ENCODE measurements around the gene HDAC3.
A peak's percentile ranks its signal among the peaks of the same experiment; 100 is the strongest.

The HDAC3 gene

DNA sequence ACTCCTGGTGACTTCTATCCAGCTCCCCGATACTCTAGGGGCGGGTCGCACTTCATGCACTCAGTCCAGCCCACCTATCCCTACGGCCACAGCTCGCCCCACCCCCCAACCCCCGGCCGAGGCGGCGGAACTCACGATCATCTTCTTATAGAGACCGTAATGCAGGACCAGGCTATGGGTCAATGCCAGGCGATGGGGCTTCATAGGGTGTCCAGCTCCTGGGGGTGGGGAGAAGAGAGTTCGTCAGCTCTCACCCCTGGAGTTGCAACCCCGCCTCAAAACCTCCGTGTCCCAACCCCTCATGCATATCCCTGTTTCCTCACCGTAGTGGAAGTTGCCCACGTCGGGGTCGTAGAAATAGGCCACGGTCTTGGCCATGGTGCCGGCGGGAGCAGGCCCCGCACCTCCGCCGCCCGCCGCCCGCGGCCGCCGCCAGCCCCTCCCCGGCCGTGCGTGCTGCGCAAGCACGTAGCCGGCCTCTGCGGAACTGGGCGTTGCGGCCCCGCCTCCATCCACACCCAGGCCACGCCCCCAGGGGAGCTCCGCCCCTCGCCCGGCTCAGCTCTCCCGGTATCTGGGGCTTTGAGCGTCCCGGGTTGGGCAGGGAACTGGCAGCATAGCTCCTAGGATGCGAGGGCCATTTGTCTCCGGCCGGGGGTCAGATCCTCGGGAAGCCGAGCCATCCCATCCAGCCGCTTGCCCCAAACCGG is at the start of gene HDAC3, which contains the start of gene RELL2:
Gene HDAC3 (minus strand): TSS at position 437 of the 710 bp plus-strand sequence. CDS start 59 bp downstream, at position 378.
Gene RELL2 (plus strand): TSS at position 585 of the 710 bp plus-strand sequence. CDS start 1,229 bp downstream, outside the sequence.
- in situ Hi-C loops (cut with MboI; ENCODE audit: low pct_unique_long_range_greater_than_20kb, low sequenced_read_pairs, unreplicated experiment) = no loop called here
- peak; percentile 98 for DNase-seq (ENCODE audit: low spot score)
- TF ChIP-seq, protein P1, sequence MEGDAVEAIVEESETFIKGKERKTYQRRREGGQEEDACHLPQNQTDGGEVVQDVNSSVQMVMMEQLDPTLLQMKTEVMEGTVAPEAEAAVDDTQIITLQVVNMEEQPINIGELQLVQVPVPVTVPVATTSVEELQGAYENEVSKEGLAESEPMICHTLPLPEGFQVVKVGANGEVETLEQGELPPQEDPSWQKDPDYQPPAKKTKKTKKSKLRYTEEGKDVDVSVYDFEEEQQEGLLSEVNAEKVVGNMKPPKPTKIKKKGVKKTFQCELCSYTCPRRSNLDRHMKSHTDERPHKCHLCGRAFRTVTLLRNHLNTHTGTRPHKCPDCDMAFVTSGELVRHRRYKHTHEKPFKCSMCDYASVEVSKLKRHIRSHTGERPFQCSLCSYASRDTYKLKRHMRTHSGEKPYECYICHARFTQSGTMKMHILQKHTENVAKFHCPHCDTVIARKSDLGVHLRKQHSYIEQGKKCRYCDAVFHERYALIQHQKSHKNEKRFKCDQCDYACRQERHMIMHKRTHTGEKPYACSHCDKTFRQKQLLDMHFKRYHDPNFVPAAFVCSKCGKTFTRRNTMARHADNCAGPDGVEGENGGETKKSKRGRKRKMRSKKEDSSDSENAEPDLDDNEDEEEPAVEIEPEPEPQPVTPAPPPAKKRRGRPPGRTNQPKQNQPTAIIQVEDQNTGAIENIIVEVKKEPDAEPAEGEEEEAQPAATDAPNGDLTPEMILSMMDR (IDR thresholded peaks at IDR 0.05; ENCODE audit: extremely low read depth, insufficient read depth, missing control alignments) = no peak

DNA sequence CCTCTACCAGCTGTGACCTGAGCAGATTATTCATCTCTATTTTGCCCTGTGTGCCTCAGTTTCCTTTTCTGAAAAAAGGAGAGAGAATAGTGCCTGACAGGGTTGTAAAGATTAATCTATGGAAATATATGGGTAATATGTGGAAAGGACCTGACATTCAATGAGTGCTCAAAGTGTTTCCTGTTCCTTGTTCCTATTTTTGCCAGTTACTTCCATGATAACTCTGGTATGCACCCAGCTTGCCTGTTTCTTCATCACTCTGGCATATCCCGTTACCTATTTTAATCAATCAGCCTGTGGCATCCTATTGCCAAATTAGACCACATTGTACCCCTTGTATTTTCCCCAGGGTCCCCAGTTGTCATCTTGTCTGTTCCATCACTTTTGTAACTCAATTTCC is 48.9 kb upstream of the HDAC3 start:
- no peak for DNase-seq (ENCODE audit: low spot score)
- in situ Hi-C loops (cut with MboI; ENCODE audit: low pct_unique_long_range_greater_than_20kb, low sequenced_read_pairs, unreplicated experiment) = loop anchor here (25.0 kb wide), 1 partner anchor 277 kb away; the partner anchor contains the start of genes PCDH12 and RNF14
- TF ChIP-seq, protein P1 (IDR thresholded peaks at IDR 0.05; ENCODE audit: extremely low read depth, insufficient read depth, missing control alignments) = no peak

DNA sequence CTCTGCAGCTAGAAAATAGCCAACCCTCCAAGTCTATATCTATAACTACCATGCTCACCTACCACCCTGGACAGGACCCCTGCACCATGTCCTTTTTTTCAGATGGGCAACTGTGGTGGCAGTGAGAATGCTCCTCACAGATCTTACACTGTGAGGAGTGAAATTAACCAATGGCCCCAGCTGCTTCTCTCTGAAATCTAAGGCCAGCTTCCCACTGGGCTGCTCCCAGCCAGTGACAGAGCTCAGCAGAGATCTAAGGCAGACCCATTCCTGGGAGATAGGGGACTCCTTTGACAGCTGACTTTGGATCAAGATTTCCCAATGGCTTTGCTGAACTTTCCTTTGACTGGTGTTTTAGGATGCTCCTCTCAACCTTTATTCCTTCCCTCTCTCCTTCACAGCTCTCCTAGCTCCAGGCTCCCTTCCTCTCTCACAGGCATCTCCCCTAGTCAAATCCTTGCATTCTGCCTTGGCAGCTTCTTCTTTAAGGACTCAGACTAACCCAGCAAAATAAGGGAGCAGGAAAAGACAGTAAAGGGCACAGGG is 47.0 kb upstream of the HDAC3 start:
- TF ChIP-seq, protein P1 (IDR thresholded peaks at IDR 0.05; ENCODE audit: extremely low read depth, insufficient read depth, missing control alignments) = no peak
- no peak for DNase-seq (ENCODE audit: low spot score)
- in situ Hi-C loops (cut with MboI; ENCODE audit: low pct_unique_long_range_greater_than_20kb, low sequenced_read_pairs, unreplicated experiment) = loop anchor here (25.0 kb wide), 1 partner anchor 279 kb away; the partner anchor contains the start of genes PCDH12 and RNF14

DNA sequence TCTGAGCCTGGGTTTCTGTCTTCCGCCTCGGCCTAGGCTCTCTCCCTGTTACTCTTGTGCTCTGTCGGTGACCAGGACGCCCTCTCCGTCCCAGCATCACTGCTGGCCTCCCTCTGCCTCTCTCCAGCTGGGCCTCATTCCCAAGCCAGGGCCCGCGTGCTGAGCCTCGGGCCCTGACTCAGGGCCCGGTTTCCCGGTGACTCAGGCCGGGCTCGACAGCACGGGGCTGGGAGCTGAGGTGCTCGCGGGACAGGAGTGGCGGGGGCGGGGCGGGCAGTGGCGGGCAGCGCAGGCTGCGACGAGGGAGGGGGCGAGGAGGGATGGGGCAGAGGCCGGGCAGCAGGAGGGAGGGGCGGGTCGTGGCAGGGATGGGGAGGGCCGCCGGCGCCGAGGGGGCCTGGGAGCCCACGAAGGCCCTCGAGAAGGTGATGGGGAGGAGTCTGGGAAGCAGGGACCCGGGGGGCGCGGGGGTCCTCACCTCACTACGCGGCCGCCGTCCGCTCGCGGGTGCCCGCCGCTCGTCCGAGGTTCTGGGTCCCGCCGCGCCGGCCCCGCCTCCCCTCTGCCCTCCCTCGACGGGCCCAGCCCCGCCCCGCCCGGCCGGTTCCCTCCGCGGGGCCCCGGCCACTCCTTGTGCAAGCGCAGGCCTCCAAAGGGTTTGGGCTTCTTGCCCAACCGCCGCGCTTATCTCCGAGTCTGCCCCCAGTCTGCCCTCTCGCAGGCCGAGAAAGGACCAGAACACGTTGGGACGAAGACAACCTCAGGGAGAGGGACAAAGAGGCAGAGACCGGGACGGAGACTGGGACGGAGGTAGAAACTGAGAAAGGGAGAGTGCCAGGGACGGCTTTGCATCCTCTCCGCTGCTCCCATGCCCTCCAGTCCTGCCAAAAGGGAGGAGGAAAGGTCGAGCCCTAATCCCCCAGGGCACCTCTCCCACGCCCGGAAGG is 45.3 kb upstream of the HDAC3 start, which contains the start of gene ARAP3:
Gene ARAP3 (minus strand): TSS at position 536 of the 947 bp plus-strand sequence. CDS start 1,744 bp downstream, outside the sequence.
- TF ChIP-seq, protein P1 (IDR thresholded peaks at IDR 0.05; ENCODE audit: extremely low read depth, insufficient read depth, missing control alignments) = no peak
- in situ Hi-C loops (cut with MboI; ENCODE audit: low pct_unique_long_range_greater_than_20kb, low sequenced_read_pairs, unreplicated experiment) = loop anchor here (25.0 kb wide), 1 partner anchor 280 kb away; the partner anchor contains the start of genes PCDH12 and RNF14
- no peak for DNase-seq (ENCODE audit: low spot score)

DNA sequence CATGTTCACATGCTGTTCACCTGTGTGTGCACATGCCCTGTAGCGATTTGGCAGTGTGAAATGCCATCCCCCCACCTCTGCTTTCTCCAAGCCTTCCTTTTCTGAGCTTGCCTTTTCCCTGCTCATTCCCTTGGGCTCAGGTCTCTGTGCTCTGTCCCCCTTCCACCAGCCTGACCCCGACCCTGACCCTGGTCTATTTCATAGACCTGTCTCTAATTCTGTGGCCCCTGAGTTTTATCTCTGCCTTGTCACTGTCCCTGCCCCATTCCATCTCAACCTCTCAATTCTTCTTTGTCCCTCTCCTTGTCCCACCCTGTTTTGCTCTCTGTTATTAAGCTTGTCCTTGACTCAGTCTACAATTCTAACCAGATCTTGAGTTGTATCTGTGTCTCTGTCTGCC is 44.6 kb upstream of the HDAC3 start:
- no peak for DNase-seq (ENCODE audit: low spot score)
- TF ChIP-seq, protein P1 (IDR thresholded peaks at IDR 0.05; ENCODE audit: extremely low read depth, insufficient read depth, missing control alignments) = no peak
- in situ Hi-C loops (cut with MboI; ENCODE audit: low pct_unique_long_range_greater_than_20kb, low sequenced_read_pairs, unreplicated experiment) = loop anchor here (25.0 kb wide), 1 partner anchor 281 kb away; the partner anchor contains the start of genes PCDH12 and RNF14

Measured in GM13977 (cell line).